ENCODE results near the gene ADCY1. TPM values are rescaled to one million over a fixed set of nuclear protein-coding genes. Genes with fewer than 3 reads are reported as not detected.
A peak's percentile ranks its signal among the peaks of the same experiment; 100 is the strongest.

ADCY1 gene
- total RNA-seq, 1 donor from 2014 or later = 2.4 TPM

DNA sequence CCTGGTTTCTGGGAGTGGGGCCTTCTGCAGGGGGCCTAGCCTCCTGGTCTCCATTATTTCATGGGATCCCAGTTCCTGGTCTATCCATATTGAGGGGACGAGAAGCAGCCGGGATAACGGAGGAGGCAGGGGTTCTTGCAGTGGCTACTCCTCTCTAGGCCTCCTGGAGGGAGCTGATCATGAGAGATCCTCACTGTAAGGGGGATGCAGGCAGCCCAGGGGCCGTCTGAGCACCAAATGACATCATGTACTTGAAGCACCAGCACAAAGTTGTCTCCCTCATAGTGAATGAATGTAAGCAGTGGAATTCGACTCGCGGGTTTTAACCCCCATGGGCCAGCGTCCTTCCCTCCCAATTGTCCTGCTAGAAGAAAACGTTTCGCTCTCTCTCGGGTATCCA lies 964 bp upstream of the ADCY1 start:
- TF ChIP-seq, protein P1, sequence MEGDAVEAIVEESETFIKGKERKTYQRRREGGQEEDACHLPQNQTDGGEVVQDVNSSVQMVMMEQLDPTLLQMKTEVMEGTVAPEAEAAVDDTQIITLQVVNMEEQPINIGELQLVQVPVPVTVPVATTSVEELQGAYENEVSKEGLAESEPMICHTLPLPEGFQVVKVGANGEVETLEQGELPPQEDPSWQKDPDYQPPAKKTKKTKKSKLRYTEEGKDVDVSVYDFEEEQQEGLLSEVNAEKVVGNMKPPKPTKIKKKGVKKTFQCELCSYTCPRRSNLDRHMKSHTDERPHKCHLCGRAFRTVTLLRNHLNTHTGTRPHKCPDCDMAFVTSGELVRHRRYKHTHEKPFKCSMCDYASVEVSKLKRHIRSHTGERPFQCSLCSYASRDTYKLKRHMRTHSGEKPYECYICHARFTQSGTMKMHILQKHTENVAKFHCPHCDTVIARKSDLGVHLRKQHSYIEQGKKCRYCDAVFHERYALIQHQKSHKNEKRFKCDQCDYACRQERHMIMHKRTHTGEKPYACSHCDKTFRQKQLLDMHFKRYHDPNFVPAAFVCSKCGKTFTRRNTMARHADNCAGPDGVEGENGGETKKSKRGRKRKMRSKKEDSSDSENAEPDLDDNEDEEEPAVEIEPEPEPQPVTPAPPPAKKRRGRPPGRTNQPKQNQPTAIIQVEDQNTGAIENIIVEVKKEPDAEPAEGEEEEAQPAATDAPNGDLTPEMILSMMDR (IDR thresholded peaks at IDR 0.05) = no peak
- Histone ChIP-seq H3K36me3 (no peaks in the 10 kb centered on the region), H3K27ac (no peak overlapping the region), H3K9me3 (no peaks in the 10 kb centered on the region), H3K4me3 (no peak overlapping the region), H3K27me3 (ENCODE audit: low read depth) (peaks cover 40% of the 10 kb centered on the region), H3K4me1 (peaks cover 12% of the 10 kb centered on the region)
- ATAC-seq (no peak), DNase-seq (no peak)
- intact Hi-C loops (cut with DNase I) = no loop called here

- Histone ChIP-seq H3K27me3 (ENCODE audit: low read depth) (peaks cover 45% of the 10 kb centered on the region), H3K36me3 (no peaks in the 10 kb centered on the region), H3K9me3 (no peaks in the 10 kb centered on the region), H3K4me3 (peak overlapping the region; percentile 54), H3K27ac (no peak overlapping the region), H3K4me1 (peaks cover 12% of the 10 kb centered on the region)
- intact Hi-C loops (cut with DNase I) = no loop called here
- no peak for DNase-seq
- ATAC-seq = no peak
- TF ChIP-seq, protein P1 (IDR thresholded peaks at IDR 0.05) = no peak
These were observed 174 bp downstream of the ADCY1 start for GRCh38 chr7:45574416-45574668.

DNA sequence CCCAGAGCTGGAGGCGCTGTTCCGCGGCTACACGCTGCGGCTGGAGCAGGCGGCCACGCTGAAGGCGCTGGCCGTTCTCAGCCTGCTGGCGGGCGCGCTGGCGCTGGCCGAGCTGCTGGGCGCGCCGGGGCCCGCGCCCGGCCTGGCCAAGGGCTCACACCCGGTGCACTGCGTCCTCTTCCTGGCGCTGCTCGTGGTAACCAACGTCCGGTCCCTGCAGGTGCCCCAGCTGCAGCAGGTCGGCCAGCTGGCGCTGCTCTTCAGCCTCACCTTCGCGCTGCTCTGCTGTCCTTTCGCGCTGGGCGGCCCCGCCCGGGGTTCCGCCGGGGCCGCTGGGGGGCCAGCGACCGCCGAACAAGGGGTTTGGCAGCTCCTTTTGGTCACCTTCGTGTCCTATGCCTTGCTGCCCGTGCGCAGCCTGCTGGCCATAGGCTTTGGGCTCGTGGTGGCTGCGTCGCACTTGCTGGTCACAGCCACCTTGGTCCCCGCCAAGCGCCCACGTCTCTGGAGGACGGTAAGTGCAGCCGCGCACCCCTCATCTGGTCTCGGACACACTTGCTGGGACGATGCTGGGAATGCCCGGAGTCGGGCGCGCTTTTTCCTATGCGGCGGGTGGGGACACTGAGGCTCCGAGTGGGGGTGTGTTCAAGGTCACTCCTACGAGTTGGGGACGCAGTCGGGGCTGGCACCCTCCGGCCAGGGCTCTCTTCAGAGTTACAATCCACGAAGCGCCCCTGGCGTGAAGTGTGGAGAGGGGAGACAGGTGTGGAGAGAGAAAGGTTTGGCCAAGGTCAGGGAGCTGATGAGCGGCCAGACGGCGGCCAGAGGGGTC lies 717 bp downstream of the ADCY1 start:
- ATAC-seq (peak in 1 of 2 donors; percentile 40), DNase-seq (no peak)
- TF ChIP-seq, protein P1 (IDR thresholded peaks at IDR 0.05) = no peak
- intact Hi-C loops (cut with DNase I) = no loop called here
- Histone ChIP-seq H3K27me3 (ENCODE audit: low read depth) (peaks cover 45% of the 10 kb centered on the region), H3K4me1 (peaks cover 12% of the 10 kb centered on the region), H3K27ac (no peak overlapping the region), H3K36me3 (no peaks in the 10 kb centered on the region), H3K4me3 (peak overlapping the region; percentile 54), H3K9me3 (no peaks in the 10 kb centered on the region)

DNA sequence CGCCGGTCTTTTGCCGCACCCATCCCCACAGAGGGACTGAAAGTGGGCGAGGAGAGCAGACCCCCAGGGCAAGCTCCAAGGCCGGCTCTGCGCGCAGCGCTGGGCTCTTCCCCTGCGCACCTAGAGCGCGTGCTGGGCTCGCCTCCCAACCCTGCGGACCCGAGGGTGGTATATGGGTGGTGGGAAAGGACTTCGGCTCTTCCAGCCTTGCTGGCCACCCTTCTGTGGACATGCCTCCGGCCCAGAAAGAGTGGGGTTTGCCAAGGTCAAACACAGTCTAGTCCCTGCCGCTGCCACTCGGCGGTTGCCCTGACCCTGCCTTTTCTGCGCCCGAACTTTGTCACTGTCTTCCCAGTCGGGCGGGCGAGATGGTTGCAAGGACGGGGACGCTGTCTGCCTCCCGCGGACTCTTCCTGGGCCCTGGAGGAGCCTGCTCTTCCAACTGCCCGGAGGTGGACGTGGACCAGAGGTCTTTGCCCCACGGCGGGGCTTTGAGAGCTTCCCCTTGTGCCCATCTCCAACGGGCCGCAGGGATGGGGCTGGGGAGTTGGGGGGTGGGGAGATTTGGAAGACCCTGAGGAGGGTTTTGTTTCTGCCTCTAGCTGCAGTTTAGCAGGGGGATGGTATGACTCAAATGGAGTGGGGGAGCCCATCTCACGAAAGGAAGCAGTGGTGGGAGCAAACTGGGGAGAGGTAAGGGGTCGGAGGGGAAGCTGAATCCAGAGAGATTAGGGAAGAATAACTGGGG lies 1.5 kb downstream of the ADCY1 start:
- Histone ChIP-seq H3K27ac (no peak overlapping the region), H3K9me3 (no peaks in the 10 kb centered on the region), H3K4me1 (peaks cover 12% of the 10 kb centered on the region), H3K4me3 (peak overlapping the region; percentile 54), H3K27me3 (ENCODE audit: low read depth) (peaks cover 45% of the 10 kb centered on the region), H3K36me3 (no peaks in the 10 kb centered on the region)
- TF ChIP-seq, protein P1 (IDR thresholded peaks at IDR 0.05) = no peak
- ATAC-seq = no peak
- no peak for DNase-seq
- intact Hi-C loops (cut with DNase I) = no loop called here

DNA sequence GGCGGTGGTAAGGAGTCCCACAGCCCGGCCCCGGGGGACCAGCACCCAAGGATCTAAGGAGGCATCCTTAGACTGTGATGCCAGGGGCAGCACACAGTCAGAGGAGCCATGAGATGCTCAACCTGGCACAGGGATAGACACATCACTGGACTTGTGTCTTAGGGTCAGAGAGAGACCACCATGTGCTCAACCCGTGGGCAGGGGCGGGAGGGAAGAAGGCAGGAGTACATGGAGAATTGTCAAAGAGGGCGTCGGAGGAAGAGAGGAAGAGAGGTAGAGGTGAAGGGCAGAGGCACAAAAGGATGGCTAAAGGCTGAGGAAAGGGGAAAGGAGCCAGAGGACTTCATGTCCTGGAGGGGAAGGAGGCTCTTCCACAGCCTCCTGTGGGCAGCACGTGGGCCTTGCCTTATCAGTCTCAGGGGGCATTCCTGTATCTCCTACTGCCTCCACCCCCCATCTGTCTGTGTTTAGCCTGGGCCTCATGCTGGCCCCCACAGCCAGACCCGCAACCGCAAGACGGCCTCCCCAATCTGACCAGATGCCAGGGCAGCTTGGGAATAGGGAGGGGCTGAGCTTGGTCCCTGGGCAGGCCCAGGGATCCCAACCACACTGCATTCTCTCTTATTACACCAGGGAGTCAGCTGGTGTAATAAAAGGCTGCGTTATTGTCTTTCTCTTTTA lies 2.2 kb downstream of the ADCY1 start:
- DNase-seq = no peak
- H3K27ac ChIP-seq = no peak overlapping the region
- no peak for ATAC-seq
- H3K36me3 ChIP-seq = no peaks in the 10 kb centered on the region
- peaks cover 45% of the 10 kb centered on the region for H3K27me3 ChIP-seq (ENCODE audit: low read depth)
- TF ChIP-seq, protein P1 (IDR thresholded peaks at IDR 0.05) = no peak
- peaks cover 12% of the 10 kb centered on the region for H3K4me1 ChIP-seq
- no peak overlapping the region for H3K4me3 ChIP-seq
- intact Hi-C loops (cut with DNase I) = no loop called here
- H3K9me3 ChIP-seq = no peaks in the 10 kb centered on the region
